Cardiac septum (tissue), 1 donor: ENCODE results near the gene MFSD12. TPM values are rescaled to one million over a fixed set of nuclear protein-coding genes. Genes with fewer than 3 reads are reported as not detected.
"Not testable (repeated sequence)": the region's sequence is repeated elsewhere in the genome, so short reads cannot be mapped to it uniquely, and the experiment has no call there.

Experiments
- DNase-seq: peaks from one replicate; pipeline ENCODE4 v3.0.0-alpha.2; 2020; ENCODE audit warnings: low spot score
- intact Hi-C: fragments of 100-400 bp; cut with DNase I; formaldehyde crosslinking; loops from one replicate; pipeline ENCODE4 v1.14.0; 2022
- total RNA-seq: library from RNA; stranded (reverse); fragmentation: NEBNext Ultra II Directional; extraction: Animal tissue kit (Norgen Biotek cat#: 25700); gene quantifications from one replicate; pipeline ENCODE4 v1.2.1, GENCODE V29; 2021
- donor health status: DM: no; HTN: no; CAD: no.

Gene MFSD12
- total RNA-seq, 1 donor from 2014 or later: 25.4 TPM

DNA sequence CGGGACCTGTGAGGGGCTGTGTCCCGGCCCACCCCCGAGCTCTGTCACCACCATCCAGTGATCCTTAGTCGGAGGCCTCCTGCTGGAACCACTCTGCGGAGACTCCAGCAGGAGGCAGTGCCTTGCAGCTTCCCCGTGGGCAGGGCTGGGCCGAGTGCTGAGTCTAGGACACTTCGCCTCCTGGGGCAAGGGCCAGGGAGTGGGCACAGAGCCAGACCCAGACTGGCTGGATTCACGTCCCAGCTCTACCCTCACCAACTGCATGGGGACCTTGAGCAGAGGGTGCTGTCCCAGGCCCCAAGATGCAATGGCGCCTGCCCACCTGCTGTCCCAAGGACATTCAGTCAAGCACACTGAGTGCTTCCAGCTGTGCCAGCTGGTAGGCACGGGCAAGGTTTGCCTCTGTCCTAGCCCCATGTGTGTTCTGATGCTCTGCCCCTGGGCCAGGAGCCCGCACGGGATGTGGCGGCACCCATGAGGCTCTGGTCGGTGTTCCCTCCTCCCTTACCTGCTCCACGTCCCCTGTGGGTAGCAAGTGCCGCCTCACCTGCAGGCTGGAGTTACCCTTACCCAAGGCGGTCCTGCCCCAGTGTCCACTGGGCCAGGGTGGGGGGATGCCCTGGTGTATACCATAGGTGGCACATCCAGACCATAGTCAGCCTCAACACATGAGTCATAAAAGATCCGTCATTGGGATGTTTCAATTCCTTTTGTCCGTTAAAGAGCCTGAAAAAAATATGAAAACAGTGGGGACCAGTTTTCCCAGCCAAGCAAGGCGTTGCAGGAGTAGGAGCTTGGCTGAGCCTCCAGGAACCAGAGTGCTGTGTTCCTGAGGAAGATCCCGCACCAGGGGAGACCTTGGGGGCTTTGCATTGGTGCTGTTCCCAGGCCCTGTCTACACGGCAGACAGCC lies 43.9 kb downstream of the MFSD12 start:
- DNase-seq: no peak
- intact Hi-C loops: no loop called here

DNA sequence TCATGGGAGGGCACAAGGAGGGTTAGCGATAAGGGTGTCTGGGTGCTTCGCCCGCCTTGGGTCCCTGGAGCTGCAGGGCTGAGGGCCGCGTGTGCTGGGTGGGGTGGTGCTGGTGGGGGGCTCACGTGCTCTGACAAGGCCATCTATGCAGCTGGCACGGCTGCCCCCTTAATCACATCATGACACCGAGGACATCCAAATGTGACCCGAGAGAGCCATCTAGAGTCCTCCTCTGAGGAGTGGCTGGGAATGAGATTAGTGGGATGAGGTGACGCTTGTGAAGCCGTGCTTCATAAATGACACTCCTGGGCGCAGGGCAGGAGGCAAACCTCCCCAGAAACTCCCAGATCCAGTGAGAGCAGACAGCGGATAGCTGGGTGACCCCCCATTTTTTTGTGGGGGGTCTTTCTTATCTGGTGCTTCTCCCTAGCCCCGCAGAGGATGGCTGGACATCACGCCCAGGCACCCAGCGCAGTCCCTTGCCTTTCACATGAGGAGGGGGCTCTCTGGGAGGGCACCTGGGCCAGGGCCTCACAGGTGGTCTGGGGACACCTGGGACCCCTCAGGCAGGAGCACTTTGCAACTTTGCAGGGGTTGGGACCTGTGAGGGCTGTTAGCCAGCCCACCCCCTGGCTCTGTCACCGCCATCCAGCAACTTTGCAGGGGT lies 44.7 kb downstream of the MFSD12 start:
- intact Hi-C loops: no loop called here
- no peak for DNase-seq

GRCh38 chr19:3511506-3512251 lies 45.7 kb downstream of the MFSD12 start:
- intact Hi-C loops: no loop called here
- DNase-seq: no peak

- DNase-seq: no peak
- intact Hi-C loops: no loop called here
Measured at GRCh38 chr19:3510727-3511126, 46.7 kb downstream of the MFSD12 start.

DNA sequence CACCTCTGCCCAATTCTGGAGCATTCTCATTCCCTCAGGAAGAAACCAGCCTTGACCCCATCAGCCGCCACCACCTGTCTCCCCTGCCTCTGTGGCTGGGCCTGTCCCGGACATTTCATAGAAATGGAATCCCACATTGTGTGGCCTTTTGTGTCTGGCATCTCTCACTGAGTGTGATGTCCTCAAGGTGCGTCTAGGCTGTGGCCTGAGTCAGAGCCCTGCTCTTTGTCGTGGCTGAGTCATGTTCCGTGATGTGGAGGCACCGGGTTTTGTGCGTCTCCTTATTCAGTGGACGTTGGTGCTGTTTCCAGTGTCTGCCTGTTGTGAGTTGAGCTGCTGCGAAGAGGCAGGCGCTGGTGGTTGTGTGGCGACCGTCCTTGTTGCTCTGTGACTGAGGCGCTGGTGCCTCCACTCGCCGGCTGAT lies 47.8 kb downstream of the MFSD12 start:
- intact Hi-C loops: loop anchor here (5.0 kb wide), 1 partner anchor 63 kb away; the partner anchor contains the start of gene HMG20B
- DNase-seq: no peak

DNA sequence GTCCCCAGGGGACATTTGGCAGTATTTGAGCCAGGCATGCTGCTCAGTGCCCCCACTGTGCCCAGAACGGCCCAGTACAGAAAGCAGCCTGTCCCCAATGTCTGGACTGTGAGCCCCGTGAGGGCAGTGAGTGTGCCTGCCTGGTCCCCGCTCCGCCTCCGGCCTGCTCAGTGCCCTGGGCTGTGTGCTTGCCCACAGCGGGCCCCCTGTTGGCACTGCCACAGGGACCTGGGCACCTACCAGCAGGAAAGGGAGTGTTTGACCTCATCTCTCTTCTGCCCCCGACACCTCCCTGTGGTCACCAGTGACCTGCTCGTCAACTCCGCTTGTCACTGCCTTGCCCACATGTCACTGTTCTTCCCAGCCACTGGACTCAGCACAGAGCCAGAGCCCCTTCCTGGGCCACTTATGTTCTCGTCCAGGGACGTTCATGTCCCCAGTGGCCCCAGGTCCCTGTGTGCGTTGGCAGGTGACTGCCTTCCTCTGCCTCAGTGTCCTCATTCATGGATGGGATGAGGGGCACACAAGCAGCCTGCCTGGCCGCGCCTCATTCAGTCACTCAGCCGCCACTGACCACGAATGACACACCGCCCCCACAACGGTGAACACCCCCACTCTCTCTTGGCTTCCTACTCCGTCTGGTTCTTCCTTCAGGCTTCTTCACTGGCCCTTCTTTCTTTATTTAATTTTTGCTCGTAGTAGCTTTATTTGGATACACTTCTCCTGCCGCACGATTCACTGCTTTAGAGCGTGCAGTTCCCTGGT lies 48.4 kb downstream of the MFSD12 start:
- intact Hi-C loops: loop anchor here (5.0 kb wide), 1 partner anchor 63 kb away; the partner anchor contains the start of gene HMG20B
- DNase-seq: no peak

GRCh38 chr19:3508121-3508661 lies 49.2 kb downstream of the MFSD12 start:
- intact Hi-C loops: loop anchor here (5.0 kb wide), 1 partner anchor 64 kb away; the partner anchor contains the start of gene HMG20B

GRCh38 chr19:3507371-3508120 lies 49.8 kb downstream of the MFSD12 start:
- intact Hi-C loops: loop anchor here (5.0 kb wide), 1 partner anchor 65 kb away; the partner anchor contains the start of gene HMG20B
- DNase-seq: no peak

More at GRCh38 chr19:3508121-3508661, 49.2 kb downstream of the MFSD12 start:
- not testable (repeated sequence) for DNase-seq

GRCh38 chr19:3506384-3507340 lies 50.7 kb downstream of the MFSD12 start:
- intact Hi-C loops: loop anchor here (5.0 kb wide), 1 partner anchor 66 kb away; the partner anchor contains the start of gene HMG20B
- DNase-seq: no peak

- DNase-seq: peak; percentile 100
- intact Hi-C loops: loop anchor here (5.0 kb wide), 1 partner anchor 67 kb away; the partner anchor contains the start of gene HMG20B
Measured at GRCh38 chr19:3505598-3506383, 51.6 kb downstream of the MFSD12 start, which contains the start of gene FZR1. Gene FZR1 (plus strand): TSS chr19:3506311. CDS start chr19:3522990, 16,679 bp downstream.

- intact Hi-C loops: loop anchor here (5.0 kb wide), 1 partner anchor 68 kb away; the partner anchor contains the start of gene HMG20B
- DNase-seq: no peak
Measured at GRCh38 chr19:3504735-3505134, 52.7 kb downstream of the MFSD12 start.

GRCh38 chr19:3503036-3503572 lies 54.3 kb downstream of the MFSD12 start:
- intact Hi-C loops: no loop called here
- no peak for DNase-seq

- intact Hi-C loops: no loop called here
- no peak for DNase-seq
Measured at GRCh38 chr19:3501780-3502179, 55.6 kb downstream of the MFSD12 start.

DNA sequence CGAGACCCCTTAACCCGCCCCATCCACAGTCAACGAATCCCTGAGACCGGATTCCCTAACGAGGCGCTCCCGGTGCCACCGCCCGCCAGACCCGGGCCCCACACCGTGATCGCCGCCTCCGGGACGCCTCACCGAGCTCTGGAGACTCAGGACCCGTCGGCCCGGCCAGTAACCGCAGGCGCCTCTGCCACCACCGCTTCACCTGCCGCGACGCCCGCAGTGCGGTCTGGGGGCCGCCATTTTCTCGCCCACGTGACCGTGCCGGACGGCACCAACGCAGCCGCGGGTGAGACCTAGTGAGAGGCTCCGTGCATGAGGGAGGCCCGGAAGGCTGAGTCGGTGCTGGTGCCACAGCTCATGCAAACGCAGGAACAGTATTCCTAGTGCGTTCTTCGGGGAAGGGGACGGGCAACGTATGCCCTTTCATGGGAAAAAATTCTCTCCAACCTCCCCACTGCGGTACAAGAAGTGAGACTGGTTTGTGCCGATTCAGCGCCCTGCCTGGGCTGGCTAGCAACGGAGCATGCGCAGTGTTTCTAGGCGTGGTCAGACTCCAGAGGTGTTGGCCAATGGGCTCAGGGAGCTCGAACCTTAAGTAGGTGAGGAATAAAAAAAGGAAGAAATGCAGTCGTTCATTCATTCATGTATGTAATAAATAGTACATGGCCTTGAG lies 56.8 kb downstream of the MFSD12 start, which contains the start of gene DOHH:
TSS of gene DOHH (minus strand) at position 246 of the 673 bp plus-strand sequence. CDS start 3,860 bp downstream, outside the sequence.
- peak; percentile 98 for DNase-seq
- intact Hi-C loops: no loop called here
